Stimulated activated CD4-positive, alpha-beta T cell treated with anti-CD3 and anti-CD28 coated beads, Interleukin-15, amount 100 ng/mL, for 48 hours (primary cell): ENCODE results near the gene SFXN4.
"Not testable (repeated sequence)": the region's sequence is repeated elsewhere in the genome, so short reads cannot be mapped to it uniquely, and the experiment has no call there.

Experiments used
- DNase-seq, 2 donors: peaks; one replicate each; pipeline ENCODE4 v3.0.0-alpha.2; 2020; ENCODE audit warnings: low read depth in 2 of 2

Gene SFXN4

DNA sequence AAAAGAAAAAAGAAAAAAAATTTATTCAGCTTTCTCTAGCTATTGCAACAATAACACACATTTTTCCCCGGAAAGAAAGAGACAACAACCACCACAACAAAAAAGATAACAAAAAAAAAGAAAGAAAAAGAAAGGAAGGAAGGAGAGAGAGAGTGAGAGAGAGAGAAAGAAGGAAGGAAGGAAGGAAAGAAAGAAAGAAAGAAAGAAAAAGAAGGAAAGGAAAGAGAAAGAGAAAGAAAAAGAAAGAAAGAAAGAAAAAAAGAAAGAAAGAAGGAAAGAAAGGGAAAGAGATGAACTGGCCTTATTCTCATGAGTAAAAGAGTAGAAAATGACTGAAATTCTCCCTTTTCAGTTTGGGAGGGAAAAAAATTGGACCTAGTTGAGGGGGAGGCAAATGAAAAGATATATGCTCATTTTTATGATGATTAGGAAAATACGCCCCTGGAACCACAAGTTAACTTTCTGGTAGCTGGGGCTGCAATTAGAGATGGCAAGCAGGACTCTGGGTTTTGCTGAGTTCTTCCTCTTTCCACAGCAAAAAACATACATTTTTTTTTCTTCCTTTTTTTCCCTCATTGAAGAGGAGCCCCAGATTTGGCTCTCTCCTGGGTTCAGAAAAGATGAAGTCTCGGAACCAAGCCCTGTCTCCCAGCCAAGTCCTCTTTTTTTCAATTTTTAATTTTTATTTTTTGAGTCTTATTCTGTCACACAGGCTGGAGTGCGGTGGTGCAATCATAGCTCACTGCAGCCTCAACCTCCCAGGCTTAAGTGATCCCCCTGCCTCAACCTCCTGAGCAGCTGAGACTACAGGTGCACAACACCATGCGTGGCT is 25.7 kb upstream of the SFXN4 start:
- DNase-seq, result no peak

DNA sequence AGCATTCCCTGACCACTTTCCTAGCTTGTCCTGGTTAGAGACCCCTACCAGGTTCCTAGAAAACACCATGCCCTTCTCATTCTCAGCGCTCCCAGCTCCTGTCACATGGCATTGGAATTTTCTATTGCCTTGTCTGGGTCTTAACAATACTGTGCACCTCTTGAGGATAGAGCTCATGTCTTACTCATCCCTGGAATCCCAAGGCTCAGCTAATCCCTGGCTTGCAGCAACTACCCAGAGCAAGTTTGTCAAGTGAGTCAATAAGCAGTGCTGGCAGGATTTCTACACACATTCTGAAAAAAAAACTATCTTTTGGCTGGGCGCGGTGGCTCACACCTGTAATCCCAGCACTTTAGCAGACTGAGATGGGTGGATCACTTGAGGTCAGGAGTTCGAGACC is 24.8 kb upstream of the SFXN4 start:
- no peak for DNase-seq

- DNase-seq, result no peak
Observed at GRCh38 chr10:119189811-119190282, 24.3 kb upstream of the SFXN4 start.

- no peak for DNase-seq
Observed at GRCh38 chr10:119183664-119184412, 18.3 kb upstream of the SFXN4 start.

GRCh38 chr10:119180850-119181400 is 15.4 kb upstream of the SFXN4 start:
- not testable (repeated sequence) for DNase-seq

DNA sequence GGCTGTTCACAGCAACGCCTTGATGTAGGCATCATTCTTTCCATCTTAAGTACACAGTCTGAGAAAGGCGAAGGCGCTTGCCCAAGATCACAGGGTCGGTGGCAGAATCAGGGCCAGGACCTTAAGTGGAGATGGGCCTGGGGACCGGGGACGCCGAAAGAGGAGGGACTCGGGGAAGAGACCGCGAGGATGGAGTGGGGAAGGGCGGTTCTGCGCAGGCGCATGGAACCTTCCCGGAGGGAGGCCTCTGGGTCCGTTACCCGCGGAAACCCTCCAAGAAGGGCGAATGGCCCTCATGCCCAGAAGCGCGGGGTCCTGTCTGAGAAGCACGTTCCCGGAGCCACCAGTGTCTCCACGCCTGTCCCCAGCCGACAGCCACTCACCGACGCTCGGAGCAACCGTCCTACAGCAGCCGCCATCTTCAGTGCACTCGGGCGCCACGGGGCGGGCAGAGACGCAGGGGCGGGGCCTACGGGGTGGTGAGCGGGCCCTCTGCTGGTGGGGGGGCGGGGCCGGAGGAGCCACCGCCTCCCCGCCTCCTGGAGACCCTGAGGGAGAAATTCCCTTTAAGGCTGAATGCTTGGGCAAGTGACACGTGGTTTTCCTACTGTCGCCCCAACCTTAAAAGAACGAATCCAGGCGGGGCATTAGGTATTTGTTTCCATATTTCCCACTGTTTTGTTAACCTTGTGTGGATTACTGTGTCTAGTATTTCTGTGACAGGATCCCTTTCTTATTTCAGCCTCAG is 13.0 kb upstream of the SFXN4 start, which contains the start of gene PRDX3:
TSS of gene PRDX3 (minus strand) at position 441 of the 748 bp plus-strand sequence. CDS start at position 419, 22 bp downstream.
- peak; percentile 88 to 96 for DNase-seq

DNA sequence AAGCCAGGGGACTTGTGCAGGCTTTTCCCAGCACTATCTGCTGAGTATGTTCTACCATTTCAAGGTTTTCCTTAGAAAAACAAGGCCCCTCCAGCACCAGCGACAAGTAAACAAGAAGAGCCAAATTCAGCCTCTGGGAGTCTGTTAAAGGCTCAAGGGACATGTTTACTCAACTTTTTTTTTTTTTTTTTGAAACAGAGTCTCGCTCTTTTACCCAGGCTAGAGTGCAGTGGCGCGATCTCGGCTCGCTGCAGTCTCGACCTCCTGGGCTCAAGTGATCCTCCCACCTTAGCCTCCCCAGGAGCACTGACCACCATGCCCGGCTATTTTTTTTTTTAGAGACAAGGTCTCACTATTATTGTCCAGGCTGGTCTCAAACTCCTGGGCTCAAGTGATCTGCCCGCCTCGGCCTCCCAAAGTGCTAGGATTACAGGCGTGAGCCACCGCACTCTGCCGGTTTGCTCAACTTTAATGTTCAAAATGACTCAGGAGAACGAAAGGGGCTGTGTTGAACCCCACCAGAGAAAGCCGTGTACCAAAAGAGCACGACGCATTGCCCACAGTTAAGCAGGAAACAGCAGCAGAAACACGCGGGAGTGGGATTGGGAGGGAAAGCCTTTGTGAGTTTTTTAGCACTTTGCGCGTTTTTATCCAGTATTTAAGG is 12.3 kb upstream of the SFXN4 start:
- DNase-seq, result peak in 1 of 2 donors; percentile 14

GRCh38 chr10:119176166-119176565 is 10.7 kb upstream of the SFXN4 start:
- DNase-seq, result no peak

GRCh38 chr10:119174109-119174508 is 8.6 kb upstream of the SFXN4 start:
- no peak for DNase-seq

GRCh38 chr10:119167041-119167440 is 1.5 kb upstream of the SFXN4 start:
- DNase-seq, result no peak

GRCh38 chr10:119166564-119166963 is 1.1 kb upstream of the SFXN4 start:
- DNase-seq, result no peak

DNA sequence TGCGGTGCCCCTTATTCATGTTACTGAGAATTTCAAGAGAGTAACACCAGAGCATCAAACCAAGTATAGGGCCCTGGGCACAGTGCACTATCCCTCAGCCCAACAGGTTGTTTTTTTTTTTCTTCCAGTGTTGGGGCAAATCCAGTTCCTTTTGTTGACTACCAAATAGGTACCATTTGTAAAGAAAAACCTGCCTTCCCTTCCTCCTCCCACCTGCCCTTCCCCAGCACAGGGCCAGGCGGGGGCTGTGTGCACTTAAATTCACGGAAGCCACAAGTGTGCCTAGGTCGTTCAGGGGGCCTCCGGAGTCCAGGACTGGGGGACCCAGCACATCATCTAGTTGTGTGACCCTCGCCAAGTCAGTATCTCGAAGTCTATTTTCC is 595 bp upstream of the SFXN4 start:
- no peak for DNase-seq

DNA sequence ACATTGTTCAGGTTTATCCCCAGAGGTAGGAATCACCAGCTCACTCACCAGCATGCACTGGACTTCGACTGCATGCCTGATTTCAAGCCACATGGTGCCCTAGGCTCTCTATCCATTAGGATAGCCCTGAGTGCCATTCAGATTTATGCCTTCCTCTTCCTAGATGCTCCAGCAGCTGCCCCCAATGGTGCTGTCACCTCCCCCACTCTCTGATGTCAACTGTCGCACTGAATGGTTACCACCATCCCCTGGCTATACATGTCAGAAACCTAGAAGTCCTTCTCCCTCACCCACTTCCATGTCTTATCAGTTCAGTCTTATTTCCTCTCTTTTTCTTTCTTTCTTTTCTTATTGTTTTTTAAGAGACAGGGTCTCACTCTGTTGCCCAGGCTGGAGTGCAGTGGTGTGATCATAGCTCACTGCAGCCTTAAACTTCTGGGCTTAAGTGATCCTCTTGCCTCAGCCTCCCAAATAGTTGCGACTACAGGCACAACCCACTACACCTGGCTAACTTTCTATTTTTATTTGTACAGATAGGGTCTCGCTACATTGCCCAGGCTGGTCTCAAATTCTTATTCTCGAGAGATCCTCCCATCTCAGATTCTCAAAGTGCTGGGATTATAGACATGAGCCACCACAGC is 2.9 kb downstream of the SFXN4 start:
- DNase-seq, result no peak

DNA sequence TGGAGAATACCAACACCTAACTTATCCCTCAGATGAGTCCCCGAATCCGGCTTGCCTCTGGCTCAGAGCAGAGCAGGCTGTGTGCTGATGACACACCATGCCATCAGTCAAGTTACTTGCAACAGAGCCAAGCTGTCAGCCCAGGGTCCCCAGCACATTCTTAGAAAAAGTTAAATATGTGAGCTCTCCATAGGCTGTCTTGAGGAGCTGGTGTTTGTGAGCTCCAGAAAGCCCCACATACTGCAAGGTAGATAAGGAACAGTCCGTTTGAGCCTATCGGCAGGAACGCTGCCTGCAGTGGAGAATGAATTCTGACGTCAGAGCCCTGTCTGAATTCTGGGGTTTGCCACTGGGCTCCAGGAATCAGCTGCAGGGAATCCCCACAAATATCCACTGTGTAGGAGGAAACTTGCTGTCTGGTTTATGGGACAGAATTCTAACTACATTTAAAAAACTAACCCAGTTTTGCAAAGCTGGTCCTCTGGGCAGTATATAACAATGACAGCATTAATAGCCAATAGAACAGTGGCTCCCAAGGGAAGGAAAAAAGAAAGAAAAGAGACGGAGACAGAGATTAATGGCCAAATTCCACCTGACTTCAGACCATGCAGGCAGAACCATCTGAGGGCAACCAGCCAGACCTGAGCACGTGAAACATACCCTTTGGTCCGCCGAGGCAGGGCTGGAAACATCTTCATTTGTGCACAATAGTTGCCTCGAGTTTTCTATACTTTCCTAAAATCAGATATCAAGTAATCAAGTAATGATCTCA is 3.6 kb downstream of the SFXN4 start:
- no peak for DNase-seq

GRCh38 chr10:119159332-119159731 is 6.2 kb downstream of the SFXN4 start:
- DNase-seq, result no peak

DNA sequence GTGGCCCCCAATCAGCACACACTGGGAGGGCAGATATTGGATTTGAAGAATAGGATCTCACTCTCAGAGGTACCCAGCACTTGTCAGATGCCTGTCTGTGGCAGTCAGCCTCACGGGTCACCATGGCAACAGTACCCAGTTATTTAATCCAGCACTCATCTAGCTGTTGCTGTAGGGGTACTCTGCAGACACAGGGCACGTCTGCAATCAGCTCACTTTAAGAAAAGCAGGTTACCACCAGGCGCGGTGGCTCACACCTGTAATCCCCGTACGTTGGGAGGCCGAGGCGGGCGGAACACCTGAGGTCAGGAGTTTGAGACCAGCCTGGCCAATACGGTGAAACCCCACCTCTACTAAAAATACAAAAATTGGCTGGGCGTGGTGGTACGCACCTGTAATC is 11.9 kb downstream of the SFXN4 start:
- DNase-seq, result no peak

- no peak for DNase-seq
Observed at GRCh38 chr10:119153041-119153440, 12.5 kb downstream of the SFXN4 start.

GRCh38 chr10:119151601-119152000 is 13.9 kb downstream of the SFXN4 start:
- DNase-seq, result not testable (repeated sequence)

DNA sequence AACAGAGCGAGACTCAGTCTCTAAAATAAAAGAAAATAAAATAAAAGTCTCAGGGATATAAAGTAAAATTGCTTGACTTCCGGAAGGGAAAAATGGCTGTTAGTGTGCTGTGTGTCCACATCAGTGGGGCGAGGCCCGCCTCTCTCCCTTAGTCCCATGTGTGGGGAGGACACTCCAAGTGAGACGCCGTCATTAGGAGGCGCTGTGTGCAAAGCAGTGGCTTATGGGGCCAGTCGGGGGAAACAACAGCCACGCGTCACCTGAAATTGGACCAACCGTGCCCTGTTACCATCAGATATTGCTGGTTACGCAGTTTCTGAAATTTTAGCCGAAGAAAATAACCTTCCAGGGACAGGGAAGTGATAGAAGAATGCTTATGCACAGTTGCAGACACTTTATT is 15.8 kb downstream of the SFXN4 start:
- no peak for DNase-seq

DNA sequence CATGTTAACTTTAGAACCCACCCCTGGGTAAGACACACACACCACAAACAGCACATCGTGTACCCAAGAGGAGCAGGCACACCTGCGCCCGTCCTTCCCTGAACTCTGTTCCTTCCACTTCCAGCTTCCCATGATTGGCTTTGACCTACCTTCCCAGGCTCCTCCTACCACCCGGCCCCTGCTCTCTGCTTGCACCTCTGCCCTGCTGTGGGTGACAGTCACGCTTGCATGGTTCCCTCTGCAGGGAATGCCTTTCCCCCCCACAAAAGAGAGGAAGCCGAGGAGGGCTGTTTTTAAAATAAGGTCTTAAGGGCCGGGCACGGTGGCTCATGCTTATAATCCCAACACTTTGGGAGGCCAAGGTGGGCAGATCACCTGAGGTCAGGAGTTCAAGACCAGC is 16.4 kb downstream of the SFXN4 start:
- no peak for DNase-seq
